Activated B cell treated with CpG ODN at 0.5 μM for 24 hours (primary cell): Measurements from ENCODE around the gene DNAJC17. TPM values are rescaled to one million over a fixed set of nuclear protein-coding genes. Genes with fewer than 3 reads are reported as not detected.

Experiments used
- ATAC-seq: fragments of 200-7000 bp; cut with Tn5 transposase; one replicate; pipeline ENCODE4 v1.10.0; 2021; ENCODE audit warnings: low read depth, mild to moderate bottlenecking, moderate library complexity
- CTCF ChIA-PET: fragments of 350-600 bp; sonication (Branson Sonifier 250); formaldehyde crosslinking; loops from one replicate; lab custom pipeline; 2021; ENCODE audit warnings: antibody characterized with exemption; lab: Charles Lee
- POLR2A ChIA-PET: fragments of 350-600 bp; sonication (Branson Sonifier 250); formaldehyde crosslinking; loops from one replicate; lab custom pipeline; 2021; ENCODE audit warnings: antibody characterized with exemption; lab: Charles Lee
- DNase-seq: peaks from one replicate; pipeline ENCODE4 v3.0.0; 2022
- H3K27ac Mint-ChIP-seq: one replicate; pipeline ENCODE4 v1.8.0; 2020; ENCODE audit warnings: mixed read lengths
- H3K27me3 Mint-ChIP-seq: one replicate; pipeline ENCODE4 v1.8.0; 2021; ENCODE audit warnings: mixed read lengths
- H3K36me3 Mint-ChIP-seq: one replicate; pipeline ENCODE4 v1.8.0; 2021; ENCODE audit warnings: low read depth, mixed read lengths
- H3K4me1 Mint-ChIP-seq: one replicate; pipeline ENCODE4 v1.8.0; 2021; ENCODE audit warnings: mixed read lengths
- H3K4me3 Mint-ChIP-seq: one replicate; pipeline ENCODE4 v1.8.0; 2020; ENCODE audit warnings: mild to moderate bottlenecking, mixed read lengths
- H3K9me3 Mint-ChIP-seq: one replicate; pipeline ENCODE4 v1.8.0; 2020; ENCODE audit warnings: mixed read lengths
- CTCF ChIP-seq: fragments of 200-600 bp; IDR thresholded peaks from one replicate; pipeline ENCODE4 v1.8.0; 2022; ENCODE audit warnings: antibody characterized with exemption, mild to moderate bottlenecking
- intact Hi-C: fragments of 100-400 bp; cut with micrococcal nuclease; formaldehyde crosslinking; loops from one replicate; pipeline ENCODE4 v1.15.1; 2024
- total RNA-seq: library from RNA; stranded (reverse); gene quantifications from 2 replicates; pipeline ENCODE4 v1.2.3, GENCODE V29; 2022

DNAJC17 gene
- total RNA-seq, 1 donor from 2014 or later: 51.0 TPM

GRCh38 chr15:40751745-40752144 is 55.5 kb downstream of the DNAJC17 start:
- no peaks in the 10 kb centered on the region for H3K27me3 Mint-ChIP-seq
- DNase-seq: no peak
- TF ChIP-seq CTCF: no peak
- no peak overlapping the region for H3K4me3 Mint-ChIP-seq
- H3K9me3 Mint-ChIP-seq: no peaks in the 10 kb centered on the region
- ATAC-seq: no peak
- intact Hi-C loops: no loop called here
- no peak overlapping the region for H3K27ac Mint-ChIP-seq
- peaks cover 42% of the 10 kb centered on the region for H3K36me3 Mint-ChIP-seq
- ChIA-PET POLR2A (no interaction called here), CTCF (interaction anchor here (1.6 kb wide), 1 partner anchor 31 kb away, joined by 5 read pairs; no protein-coding TSS in a partner anchor)
- H3K4me1 Mint-ChIP-seq: peaks cover 23% of the 10 kb centered on the region

GRCh38 chr15:40750885-40751284 is 56.4 kb downstream of the DNAJC17 start:
- H3K27me3 Mint-ChIP-seq: no peaks in the 10 kb centered on the region
- H3K9me3 Mint-ChIP-seq: no peaks in the 10 kb centered on the region
- no peak overlapping the region for H3K27ac Mint-ChIP-seq
- H3K4me1 Mint-ChIP-seq: peaks cover 22% of the 10 kb centered on the region
- POLR2A ChIA-PET: no interaction called here
- ATAC-seq (no peak), DNase-seq (no peak)
- no peak overlapping the region for H3K4me3 Mint-ChIP-seq
- TF ChIP-seq CTCF: no peak
- H3K36me3 Mint-ChIP-seq: peaks cover 42% of the 10 kb centered on the region
- CTCF ChIA-PET: no interaction called here
- intact Hi-C loops: no loop called here

GRCh38 chr15:40749151-40749630 is 58.1 kb downstream of the DNAJC17 start:
- H3K27ac Mint-ChIP-seq: no peak overlapping the region
- no peak overlapping the region for H3K4me3 Mint-ChIP-seq
- H3K4me1 Mint-ChIP-seq: peaks cover 19% of the 10 kb centered on the region
- no peaks in the 10 kb centered on the region for H3K9me3 Mint-ChIP-seq
- ATAC-seq: no peak
- H3K36me3 Mint-ChIP-seq: peaks cover 52% of the 10 kb centered on the region
- no peaks in the 10 kb centered on the region for H3K27me3 Mint-ChIP-seq
- POLR2A ChIA-PET: no interaction called here
- no peak for DNase-seq
- CTCF ChIA-PET: interaction anchor here (1.2 kb wide), 1 partner anchor 33 kb away, joined by 5 read pairs; no protein-coding TSS in a partner anchor
- intact Hi-C loops: no loop called here
- no peak for TF ChIP-seq CTCF

GRCh38 chr15:40747685-40748631 is 59.3 kb downstream of the DNAJC17 start:
- intact Hi-C loops: loop anchor here (2.0 kb wide), 1 partner anchor 69 kb away; no protein-coding TSS in a partner anchor
- ChIA-PET POLR2A (no interaction called here), CTCF (interaction anchor here (0.6 to 4.7 kb wide), 5 partner anchors 22 to 257 kb away, joined by 3 to 81 read pairs (median 11); partner anchors contain the start of gene C15orf62)
- H3K4me3 Mint-ChIP-seq: no peak overlapping the region
- TF ChIP-seq CTCF: no peak
- H3K27me3 Mint-ChIP-seq: no peaks in the 10 kb centered on the region
- H3K36me3 Mint-ChIP-seq: peaks cover 59% of the 10 kb centered on the region
- H3K4me1 Mint-ChIP-seq: peaks cover 9% of the 10 kb centered on the region
- DNase-seq (no peak), ATAC-seq (no peak)
- H3K27ac Mint-ChIP-seq: no peak overlapping the region
- H3K9me3 Mint-ChIP-seq: no peaks in the 10 kb centered on the region

GRCh38 chr15:40746916-40747418 is 60.3 kb downstream of the DNAJC17 start:
- Mint-ChIP-seq H3K27me3 (no peaks in the 10 kb centered on the region), H3K36me3 (peaks cover 60% of the 10 kb centered on the region), H3K4me1 (no peaks in the 10 kb centered on the region), H3K27ac (no peak overlapping the region), H3K9me3 (no peaks in the 10 kb centered on the region), H3K4me3 (no peak overlapping the region)
- TF ChIP-seq CTCF: no peak
- DNase-seq (no peak), ATAC-seq (no peak)
- ChIA-PET CTCF (interaction anchor here (0.6 to 4.7 kb wide), 9 partner anchors 21 to 227 kb away, joined by 3 to 81 read pairs (median 6); partner anchors contain the start of gene C15orf62), POLR2A (interaction anchor here (0.6 to 1.0 kb wide), 4 partner anchors 29 to 671 kb away, joined by 3 read pairs; partner anchors contain the start of genes DNAJC17 and ZFYVE19)
- intact Hi-C loops: loop anchor here (1.0 to 2.0 kb wide), 2 partner anchors 35 to 68 kb away; no protein-coding TSS in a partner anchor
